ENCODE measurements around the gene TNIK. TPM values are rescaled to one million over a fixed set of nuclear protein-coding genes. Genes with fewer than 3 reads are reported as not detected.
A peak's percentile ranks its signal among the peaks of the same experiment; 100 is the strongest.

Gene TNIK
- total RNA-seq, 1 donor from 2014 or later: 1.5 TPM

DNA sequence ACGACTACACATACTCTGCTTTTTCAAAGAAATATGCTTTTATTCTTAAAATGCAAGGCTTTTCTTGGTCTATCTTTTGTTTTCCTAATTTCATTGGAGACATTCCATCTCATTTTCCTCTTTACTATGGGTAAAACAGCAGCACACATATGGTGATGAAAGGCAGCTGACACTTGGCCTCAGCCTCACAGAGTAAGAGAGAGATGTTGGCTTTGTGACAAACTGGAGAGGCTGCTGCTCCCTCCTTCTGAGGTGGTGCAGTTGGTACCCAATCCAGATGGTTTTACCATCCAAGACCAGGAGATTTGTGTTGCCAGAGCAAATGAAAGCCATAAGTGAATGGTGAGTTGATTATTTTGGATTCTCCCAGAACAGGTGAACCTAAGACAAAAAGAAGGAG lies 420.5 kb downstream of the TNIK start:
- Mint-ChIP-seq H3K4me3 (ENCODE audit: unreplicated experiment) (no peak overlapping the region), H3K9me3 (ENCODE audit: unreplicated experiment) (no peaks in the 10 kb centered on the region), H3K36me3 (ENCODE audit: unreplicated experiment) (no peaks in the 10 kb centered on the region), H3K4me1 (ENCODE audit: low read depth, unreplicated experiment) (no peaks in the 10 kb centered on the region), H3K27ac (ENCODE audit: unreplicated experiment) (no peak overlapping the region), H3K27me3 (ENCODE audit: unreplicated experiment) (no peaks in the 10 kb centered on the region)
- TF ChIP-seq, protein P1, sequence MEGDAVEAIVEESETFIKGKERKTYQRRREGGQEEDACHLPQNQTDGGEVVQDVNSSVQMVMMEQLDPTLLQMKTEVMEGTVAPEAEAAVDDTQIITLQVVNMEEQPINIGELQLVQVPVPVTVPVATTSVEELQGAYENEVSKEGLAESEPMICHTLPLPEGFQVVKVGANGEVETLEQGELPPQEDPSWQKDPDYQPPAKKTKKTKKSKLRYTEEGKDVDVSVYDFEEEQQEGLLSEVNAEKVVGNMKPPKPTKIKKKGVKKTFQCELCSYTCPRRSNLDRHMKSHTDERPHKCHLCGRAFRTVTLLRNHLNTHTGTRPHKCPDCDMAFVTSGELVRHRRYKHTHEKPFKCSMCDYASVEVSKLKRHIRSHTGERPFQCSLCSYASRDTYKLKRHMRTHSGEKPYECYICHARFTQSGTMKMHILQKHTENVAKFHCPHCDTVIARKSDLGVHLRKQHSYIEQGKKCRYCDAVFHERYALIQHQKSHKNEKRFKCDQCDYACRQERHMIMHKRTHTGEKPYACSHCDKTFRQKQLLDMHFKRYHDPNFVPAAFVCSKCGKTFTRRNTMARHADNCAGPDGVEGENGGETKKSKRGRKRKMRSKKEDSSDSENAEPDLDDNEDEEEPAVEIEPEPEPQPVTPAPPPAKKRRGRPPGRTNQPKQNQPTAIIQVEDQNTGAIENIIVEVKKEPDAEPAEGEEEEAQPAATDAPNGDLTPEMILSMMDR (IDR thresholded peaks at IDR 0.05; ENCODE audit: partially characterized antibody, unreplicated experiment): no peak
- DNase-seq: no peak

DNA sequence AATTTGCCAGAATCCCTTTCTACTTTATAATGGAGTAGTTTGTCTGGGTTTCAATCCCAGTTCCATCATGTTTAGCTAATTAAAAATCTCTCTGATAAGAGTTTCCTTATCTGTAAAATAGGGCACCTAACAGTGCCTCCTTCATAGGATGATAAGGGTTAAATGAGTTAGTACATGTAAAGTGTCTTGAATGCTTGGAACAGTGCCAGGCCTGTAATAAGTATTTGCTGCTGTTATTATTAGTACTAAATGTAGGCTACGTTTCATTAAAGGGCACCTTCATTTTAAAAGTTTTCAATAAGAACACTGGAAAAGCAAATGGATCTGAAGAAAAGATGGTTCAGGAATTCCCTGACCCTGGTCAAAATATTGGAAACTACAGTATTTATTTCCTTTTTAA lies 421.9 kb downstream of the TNIK start:
- Mint-ChIP-seq H3K4me3 (ENCODE audit: unreplicated experiment) (no peak overlapping the region), H3K27me3 (ENCODE audit: unreplicated experiment) (no peaks in the 10 kb centered on the region), H3K9me3 (ENCODE audit: unreplicated experiment) (no peaks in the 10 kb centered on the region)

GRCh38 chr3:171028779-171029232 lies 431.4 kb downstream of the TNIK start:
- no peak for DNase-seq
- H3K4me3 Mint-ChIP-seq (ENCODE audit: unreplicated experiment): no peak overlapping the region
- H3K36me3 Mint-ChIP-seq (ENCODE audit: unreplicated experiment): no peaks in the 10 kb centered on the region
- TF ChIP-seq, protein P1 (IDR thresholded peaks at IDR 0.05; ENCODE audit: partially characterized antibody, unreplicated experiment): no peak
- H3K27me3 Mint-ChIP-seq (ENCODE audit: unreplicated experiment): no peaks in the 10 kb centered on the region
- H3K9me3 Mint-ChIP-seq (ENCODE audit: unreplicated experiment): no peaks in the 10 kb centered on the region
- H3K4me1 Mint-ChIP-seq (ENCODE audit: low read depth, unreplicated experiment): peaks cover 2% of the 10 kb centered on the region
- no peak overlapping the region for H3K27ac Mint-ChIP-seq (ENCODE audit: unreplicated experiment)

More for the DNA sequence above, 421.9 kb downstream of the TNIK start:
- no peak for DNase-seq
- no peak overlapping the region for H3K27ac Mint-ChIP-seq (ENCODE audit: unreplicated experiment)
- no peaks in the 10 kb centered on the region for H3K36me3 Mint-ChIP-seq (ENCODE audit: unreplicated experiment)
- H3K4me1 Mint-ChIP-seq (ENCODE audit: low read depth, unreplicated experiment): no peaks in the 10 kb centered on the region
- TF ChIP-seq, protein P1 (IDR thresholded peaks at IDR 0.05; ENCODE audit: partially characterized antibody, unreplicated experiment): no peak

GRCh38 chr3:171028025-171028778 lies 432.0 kb downstream of the TNIK start:
- Mint-ChIP-seq H3K4me3 (ENCODE audit: unreplicated experiment) (no peak overlapping the region), H3K27me3 (ENCODE audit: unreplicated experiment) (no peaks in the 10 kb centered on the region), H3K27ac (ENCODE audit: unreplicated experiment) (no peak overlapping the region), H3K36me3 (ENCODE audit: unreplicated experiment) (no peaks in the 10 kb centered on the region), H3K9me3 (ENCODE audit: unreplicated experiment) (no peaks in the 10 kb centered on the region), H3K4me1 (ENCODE audit: low read depth, unreplicated experiment) (peaks cover 2% of the 10 kb centered on the region)
- peak; percentile 40 for DNase-seq
- TF ChIP-seq, protein P1 (IDR thresholded peaks at IDR 0.05; ENCODE audit: partially characterized antibody, unreplicated experiment): no peak

GRCh38 chr3:171026597-171027293 lies 433.5 kb downstream of the TNIK start, which contains the start of gene SLC2A2:
TSS of gene SLC2A2 (minus strand) at chr3:171026720. CDS start at chr3:171026670, 50 bp downstream.
- Mint-ChIP-seq H3K27me3 (ENCODE audit: unreplicated experiment) (no peaks in the 10 kb centered on the region), H3K27ac (ENCODE audit: unreplicated experiment) (no peak within 1 kb of the TSS), H3K9me3 (ENCODE audit: unreplicated experiment) (no peaks in the 10 kb centered on the region), H3K4me3 (ENCODE audit: unreplicated experiment) (peak within 1 kb of the TSS; percentile 35), H3K36me3 (ENCODE audit: unreplicated experiment) (no peaks in the 10 kb centered on the region), H3K4me1 (ENCODE audit: low read depth, unreplicated experiment) (peaks cover 2% of the 10 kb centered on the region)
- no peak for DNase-seq
- TF ChIP-seq, protein P1 (IDR thresholded peaks at IDR 0.05; ENCODE audit: partially characterized antibody, unreplicated experiment): no peak

Measured in glutamatergic neuron (in vitro differentiated cells).